HCT116 (cell line): ENCODE results near the gene KIRREL1. TPM values are rescaled to one million over a fixed set of nuclear protein-coding genes. Genes with fewer than 3 reads are reported as not detected.

ENCODE experiments used
- ATAC-seq: fragments of 200-7000 bp; cut with Tn5 transposase; 2 replicates; pipeline ENCODE4 v1.9.1; 2020; ENCODE audit warnings: mild to moderate bottlenecking, moderate library complexity
- BruUV-seq: library from RNA; stranded (reverse); fragments of 400-500 nt; replicated peaks from 2 replicates; lab custom pipeline; 2021; lab: Mats Ljungman, UMichigan
- CTCF ChIA-PET: fragments of 300-600 bp; sonication (Branson Sonifier 250); formaldehyde crosslinking; loops from one replicate; lab custom pipeline; 2021; ENCODE audit warnings: antibody characterized with exemption; lab: Charles Lee
- POLR2A ChIA-PET: fragments of 300-600, 350-600 bp; sonication (Branson Sonifier 250); formaldehyde crosslinking; loops from one replicate; lab custom pipeline; 2021; ENCODE audit warnings: antibody characterized with exemption; lab: Charles Lee
- RAD21 ChIA-PET, 2 experiments: fragments of 300-600 bp; sonication (Branson Sonifier 250); formaldehyde crosslinking; loops; one replicate each; lab custom pipeline; 2023; ENCODE audit warnings: low total read pairs in 2 of 2; ENCODE audit not compliant: uncharacterized antibody in 2 of 2, unreplicated experiment in 2 of 2, low non-redundant PET in 1 of 2; lab: Charles Lee
- DNase-seq: peaks from one replicate; pipeline ENCODE4 v3.0.0-alpha.2; 2010; ENCODE audit warnings: low read depth, low spot score
- H2AFZ ChIP-seq: fragments of 200-600 bp; shearing (Covaris generic), sonication (generic); 2 replicates; pipeline ENCODE4 v1.6.1; 2017; ENCODE audit warnings: low read depth, mixed run types, mixed read lengths, antibody characterized with exemption, low read length; ENCODE audit not compliant: poor library complexity, severe bottlenecking
- H3K27ac ChIP-seq: 2 replicates; pipeline ENCODE4 v1.5.1; 2012; ENCODE audit warnings: low read depth, low read length
- H3K27me3 ChIP-seq: fragments of 200-600 bp; sonication (generic); 2 replicates; pipeline ENCODE4 v1.6.1; 2016; ENCODE audit warnings: mixed run types, low read length, mixed read lengths; ENCODE audit not compliant: insufficient read depth
- H3K36me3 ChIP-seq, 2 experiments: fragments of 200-500 bp in 1 of 2; fragments of 200-600 bp in 1 of 2; sonication (Bioruptor generic) in 1 of 2; sonication (generic) in 1 of 2; 2 replicates each; pipeline versions ENCODE4 v1.5.1 to v1.6.1; 2014 to 2016; ENCODE audit warnings: low read length in 2 of 2, inconsistent platforms in 1 of 2, mixed read lengths in 1 of 2, mixed run types in 1 of 2; ENCODE audit not compliant: insufficient read depth in 2 of 2, control insufficient read depth in 1 of 2
- H3K4me1 ChIP-seq, 2 experiments: fragments of 200-600 bp in 1 of 2; sonication (generic) in 1 of 2; 2 replicates each; pipeline versions ENCODE4 v1.5.1 to v1.6.1; 2012 to 2017; ENCODE audit warnings: low read length in 2 of 2, inconsistent platforms in 1 of 2, mild to moderate bottlenecking in 1 of 2, mixed read lengths in 1 of 2, mixed run types in 1 of 2, moderate library complexity in 1 of 2; ENCODE audit not compliant: insufficient read depth in 2 of 2, control insufficient read depth in 1 of 2
- H3K4me2 ChIP-seq: fragments of 200-600 bp; sonication (generic); 2 replicates; pipeline ENCODE4 v1.6.1; 2017; ENCODE audit warnings: mixed run types, low read length, mixed read lengths
- H3K4me3 ChIP-seq, 2 experiments: fragments of 200-600 bp in 1 of 2; sonication (generic) in 1 of 2; replicated peaks in 1 of 2; 2 replicates each; pipeline ENCODE4 v1.5.1; 2011 to 2016; ENCODE audit warnings: low read length in 2 of 2, control low read depth in 1 of 2, low read depth in 1 of 2, mild to moderate bottlenecking in 1 of 2, mixed read lengths in 1 of 2, mixed run types in 1 of 2
- H3K79me2 ChIP-seq: fragments of 200-600 bp; sonication (generic); 2 replicates; pipeline ENCODE4 v1.6.1; 2017; ENCODE audit warnings: mild to moderate bottlenecking, mixed run types, low read length, moderate library complexity, mixed read lengths; ENCODE audit not compliant: insufficient read depth
- H3K9ac ChIP-seq: fragments of 200-600 bp; sonication (generic); 2 replicates; pipeline ENCODE4 v1.6.1; 2016; ENCODE audit warnings: low read length, mixed read lengths
- H3K9me2 ChIP-seq: fragments of 200-600 bp; sonication (generic), shearing (Covaris generic); 2 replicates; pipeline ENCODE4 v1.6.1; 2017; ENCODE audit warnings: mixed run types, mild to moderate bottlenecking, moderate library complexity; ENCODE audit not compliant: insufficient read depth
- H3K9me3 ChIP-seq, 2 experiments: fragments of 200-500 bp in 1 of 2; fragments of 200-600 bp in 1 of 2; sonication (Bioruptor generic) in 1 of 2; sonication (generic) in 1 of 2; 2 replicates each; pipeline ENCODE4 v1.6.1; 2014 to 2017; ENCODE audit warnings: low read length in 2 of 2, mixed read lengths in 2 of 2, inconsistent platforms in 1 of 2, low read depth in 1 of 2, mild to moderate bottlenecking in 1 of 2, mixed run types in 1 of 2, moderate library complexity in 1 of 2; ENCODE audit not compliant: control insufficient read depth in 1 of 2, insufficient read depth in 1 of 2
- H4K20me1 ChIP-seq: fragments of 200-600 bp; sonication (generic), shearing (Covaris generic); 2 replicates; pipeline ENCODE4 v1.6.1; 2017; ENCODE audit warnings: mixed run types, mild to moderate bottlenecking, moderate library complexity; ENCODE audit not compliant: insufficient read depth
- CBX3 ChIP-seq: IDR thresholded peaks from 2 replicates; pipeline ENCODE4 v1.6.1; 2012; ENCODE audit warnings: low read depth
- FOSL1 ChIP-seq: IDR thresholded peaks from 2 replicates; pipeline ENCODE4 v1.6.1; 2012; ENCODE audit warnings: low read depth
- MAX ChIP-seq: IDR thresholded peaks from 2 replicates; pipeline ENCODE4 v1.6.1; 2012
- REST ChIP-seq: IDR thresholded peaks from 2 replicates; pipeline ENCODE4 v1.6.1; 2012; ENCODE audit warnings: low read depth
- YY1 ChIP-seq: IDR thresholded peaks from 2 replicates; pipeline ENCODE4 v1.6.1; 2011; ENCODE audit warnings: low read length, low read depth, moderate library complexity, mild to moderate bottlenecking; ENCODE audit not compliant: insufficient replicate concordance; ENCODE audit errors: extremely low read depth
- ZNF274 ChIP-seq: fragments of 200-500 bp; sonication (Bioruptor generic); IDR thresholded peaks from 2 replicates; pipeline ENCODE4 v1.6.1; 2014; ENCODE audit warnings: mild to moderate bottlenecking, low read depth, low read length, inconsistent platforms
- intact Hi-C: fragments of 100-400 bp; cut with micrococcal nuclease; formaldehyde crosslinking; loops from 2 replicates; pipeline ENCODE4 v1.10.0; 2022
- total RNA-seq: library from RNA; stranded (reverse); gene quantifications from one replicate; pipeline ENCODE4 v1.2.1, GENCODE V29; 2021; ENCODE audit not compliant: unreplicated experiment

The KIRREL1 gene
- total RNA-seq, 1 experiment from 2014 or later: 20.0 TPM

GRCh38 chr1:158048371-158049067 is 55.1 kb downstream of the KIRREL1 start:
- ChIA-PET POLR2A (no interaction called here), CTCF (no interaction called here), RAD21 (no interaction called here)
- no TSS peak for BruUV-seq
- no peak for ATAC-seq
- Histone ChIP-seq H3K9ac (no peak overlapping the region), H3K9me3 (no peaks in the 10 kb centered on the region), H3K9me2 (no peaks in the 10 kb centered on the region), H3K4me3 (no peak overlapping the region), H2AFZ (no peak overlapping the region), H3K4me2 (no peak overlapping the region), H4K20me1 (peaks cover 9% of the 10 kb centered on the region; the same call in 1 of the 2 replicates), H3K36me3 (no peaks in the 10 kb centered on the region), H3K27me3 (no peaks in the 10 kb centered on the region), H3K79me2 (peaks cover 17% of the 10 kb centered on the region; the same call in 1 of the 2 replicates), H3K27ac (no peak overlapping the region), H3K4me1 (peaks cover 0 to 9% of the 10 kb centered on the region in 2 experiments; a peak in 2 of 4 replicates)
- no peak for DNase-seq
- TF ChIP-seq REST (no peak), FOSL1 (no peak), CBX3 (no peak), ZNF274 (no peak), MAX (no peak), YY1 (no peak)
- intact Hi-C loops: no loop called here
